Esophagus muscularis mucosa (tissue), 4 donors: Measurements from ENCODE around the gene SLC45A1.

Experiments used
- EP300 ChIP-seq: sonication (generic); formaldehyde crosslinking; IDR thresholded peaks from one replicate; pipeline ENCODE4 v1.6.1; 2017; ENCODE audit warnings: antibody characterized with exemption
- POLR2AphosphoS5 ChIP-seq, 2 donors: sonication (generic); formaldehyde crosslinking; IDR thresholded peaks; one replicate each; pipeline ENCODE4 v1.6.1; 2017; ENCODE audit warnings: antibody characterized with exemption in 2 of 2
- TF ChIP-seq, protein P1 (sequence below), 3 experiments: fragments of 200-600 bp in 2 of 3; fragments of 450-650 bp in 1 of 3; sonication (generic) in 2 of 3; IDR thresholded peaks; one replicate each; pipeline ENCODE4 v1.5.1; 2017 to 2019; ENCODE audit warnings: antibody characterized with exemption in 3 of 3, mild to moderate bottlenecking in 2 of 3, moderate library complexity in 1 of 3

DNA sequence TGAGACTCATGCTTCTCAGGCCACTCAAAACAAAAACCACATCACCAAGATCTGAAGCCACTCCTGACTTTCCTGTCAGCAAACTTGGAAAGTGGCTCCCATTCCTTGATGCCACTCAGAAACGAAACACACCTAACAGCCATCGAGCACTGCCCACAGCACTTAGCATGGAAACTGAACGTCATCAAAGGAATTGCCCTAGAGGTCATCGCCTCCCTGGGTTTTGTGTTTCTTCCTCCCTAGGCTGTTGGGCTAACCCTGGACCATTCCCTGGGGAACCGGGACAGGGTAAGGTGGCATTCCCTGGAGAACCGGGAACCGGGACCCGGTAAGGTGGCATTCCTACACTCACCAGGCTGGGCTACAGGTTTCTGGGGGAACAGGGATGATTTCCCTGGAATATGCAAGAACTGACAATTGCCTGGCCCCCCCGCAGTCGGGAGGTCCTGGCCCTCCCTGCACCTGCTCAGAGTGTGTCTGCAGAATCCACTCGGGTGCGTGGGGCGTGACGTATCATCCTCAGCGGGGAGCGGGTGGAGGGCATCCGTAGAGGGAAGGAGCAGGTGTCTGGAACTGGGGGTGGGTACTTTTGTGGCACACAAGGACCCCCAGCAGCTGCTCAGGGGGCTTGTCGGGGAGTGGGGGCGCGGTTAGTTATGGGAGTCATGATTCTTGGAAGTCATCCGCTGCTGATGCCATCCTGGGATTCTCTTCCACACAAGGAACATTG is 30.3 kb downstream of the SLC45A1 start:
- TF ChIP-seq EP300: no peak
- TF ChIP-seq, protein P1, sequence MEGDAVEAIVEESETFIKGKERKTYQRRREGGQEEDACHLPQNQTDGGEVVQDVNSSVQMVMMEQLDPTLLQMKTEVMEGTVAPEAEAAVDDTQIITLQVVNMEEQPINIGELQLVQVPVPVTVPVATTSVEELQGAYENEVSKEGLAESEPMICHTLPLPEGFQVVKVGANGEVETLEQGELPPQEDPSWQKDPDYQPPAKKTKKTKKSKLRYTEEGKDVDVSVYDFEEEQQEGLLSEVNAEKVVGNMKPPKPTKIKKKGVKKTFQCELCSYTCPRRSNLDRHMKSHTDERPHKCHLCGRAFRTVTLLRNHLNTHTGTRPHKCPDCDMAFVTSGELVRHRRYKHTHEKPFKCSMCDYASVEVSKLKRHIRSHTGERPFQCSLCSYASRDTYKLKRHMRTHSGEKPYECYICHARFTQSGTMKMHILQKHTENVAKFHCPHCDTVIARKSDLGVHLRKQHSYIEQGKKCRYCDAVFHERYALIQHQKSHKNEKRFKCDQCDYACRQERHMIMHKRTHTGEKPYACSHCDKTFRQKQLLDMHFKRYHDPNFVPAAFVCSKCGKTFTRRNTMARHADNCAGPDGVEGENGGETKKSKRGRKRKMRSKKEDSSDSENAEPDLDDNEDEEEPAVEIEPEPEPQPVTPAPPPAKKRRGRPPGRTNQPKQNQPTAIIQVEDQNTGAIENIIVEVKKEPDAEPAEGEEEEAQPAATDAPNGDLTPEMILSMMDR (IDR thresholded peaks at IDR 0.05): no peak
- no peak for TF ChIP-seq POLR2AphosphoS5 (IDR thresholded peaks at IDR 0.05)
